DOHH2 (cell line): ENCODE results near the gene CGNL1.

ENCODE experiments used
- H3F3A ChIP-seq: fragments of 200-600 bp; sonication (generic), shearing (Covaris generic); 2 replicates; pipeline ENCODE4 v1.6.0; 2016; ENCODE audit warnings: antibody characterized with exemption, mild to moderate bottlenecking; ENCODE audit not compliant: control insufficient read depth, insufficient read depth
- H3K27ac ChIP-seq: fragments of 200-600 bp; sonication (generic); 2 replicates; pipeline ENCODE4 v1.5.1; 2014; ENCODE audit warnings: low read depth, mild to moderate bottlenecking, low read length, moderate library complexity
- H3K27me3 ChIP-seq: fragments of 200-600 bp; sonication (generic); 2 replicates; pipeline ENCODE4 v1.6.1; 2014; ENCODE audit warnings: mild to moderate bottlenecking, low read length, mixed read lengths; ENCODE audit not compliant: control insufficient read depth
- H3K36me3 ChIP-seq: fragments of 200-600 bp; sonication (generic); 2 replicates; pipeline ENCODE4 v1.6.1; 2014; ENCODE audit warnings: mild to moderate bottlenecking, low read length, moderate library complexity, mixed read lengths; ENCODE audit not compliant: control insufficient read depth
- H3K4me1 ChIP-seq: fragments of 200-600 bp; sonication (generic); 2 replicates; pipeline ENCODE4 v1.6.1; 2014; ENCODE audit warnings: mild to moderate bottlenecking, low read length, mixed read lengths; ENCODE audit not compliant: control insufficient read depth
- H3K4me2 ChIP-seq: fragments of 200-600 bp; sonication (generic); 2 replicates; pipeline ENCODE4 v1.6.0; 2014; ENCODE audit warnings: mild to moderate bottlenecking, low read length, moderate library complexity
- H3K4me3 ChIP-seq: fragments of 200-600 bp; sonication (generic); 2 replicates; pipeline ENCODE4 v1.5.1; 2014; ENCODE audit warnings: mild to moderate bottlenecking, low read length, mixed read lengths
- H3K79me2 ChIP-seq: fragments of 200-600 bp; sonication (generic); 2 replicates; pipeline ENCODE4 v1.6.1; 2014; ENCODE audit warnings: mild to moderate bottlenecking, low read length, mixed read lengths; ENCODE audit not compliant: control insufficient read depth
- H3K9me2 ChIP-seq: fragments of 200-600 bp; sonication (generic); replicated peaks from 2 replicates; pipeline ENCODE4 v1.6.1; 2014; ENCODE audit warnings: mild to moderate bottlenecking, low read length, mixed read lengths; ENCODE audit not compliant: control insufficient read depth
- H3K9me3 ChIP-seq: fragments of 200-600 bp; sonication (generic); 2 replicates; pipeline ENCODE4 v1.6.1; 2014; ENCODE audit warnings: antibody characterized with exemption, low read length, mixed read lengths; ENCODE audit not compliant: control insufficient read depth, insufficient read depth
- H4K20me1 ChIP-seq: fragments of 200-600 bp; sonication (generic); 2 replicates; pipeline ENCODE4 v1.6.0; 2014; ENCODE audit warnings: low read depth, mild to moderate bottlenecking, antibody characterized with exemption, low read length, moderate library complexity; ENCODE audit not compliant: control insufficient read depth, insufficient read depth
- EZH2phosphoT487 ChIP-seq: fragments of 200-600 bp; sonication (generic); IDR thresholded peaks from 2 replicates; pipeline ENCODE4 v1.6.1; 2017; ENCODE audit warnings: borderline replicate concordance, mild to moderate bottlenecking, antibody characterized with exemption, low read length, moderate library complexity, mixed read lengths
- TF ChIP-seq, protein P1 (sequence below): fragments of 200-600 bp; sonication (generic); IDR thresholded peaks from one replicate; pipeline ENCODE4 v1.5.1; 2014; ENCODE audit warnings: antibody characterized with exemption, mild to moderate bottlenecking, low read depth, low read length; ENCODE audit not compliant: poor library complexity, severe bottlenecking

The CGNL1 gene

DNA sequence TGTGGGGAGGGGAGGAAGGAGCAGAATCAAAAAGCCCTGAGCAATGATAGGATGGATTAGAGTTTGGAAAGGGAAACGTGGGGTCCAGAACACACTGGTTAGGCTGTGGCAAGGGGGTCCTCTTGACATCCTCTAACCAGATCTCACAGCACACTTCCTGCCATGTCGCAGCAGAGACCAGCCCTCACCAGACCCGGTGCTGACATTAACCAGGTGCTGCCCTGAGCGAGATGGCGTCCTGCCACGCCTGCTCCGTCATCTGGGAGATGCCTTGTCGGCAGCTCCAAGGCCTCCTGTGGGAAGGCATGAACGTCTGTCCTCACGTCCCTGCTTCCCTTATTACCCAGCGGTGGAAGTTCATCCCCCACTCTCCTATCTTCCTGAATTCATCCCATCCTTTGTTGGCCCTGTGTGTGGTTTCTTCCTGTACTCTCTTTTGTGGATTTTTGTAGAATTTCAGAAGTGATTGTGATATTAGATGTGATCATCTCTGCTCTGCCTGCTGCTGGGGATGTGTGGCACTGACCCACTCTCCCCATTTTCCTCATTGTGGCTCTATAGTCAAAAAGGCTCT lies 186.0 kb downstream of the CGNL1 start:
- Histone ChIP-seq H3K27ac (no peak overlapping the region), H3K79me2 (no peaks in the 10 kb centered on the region)

DNA sequence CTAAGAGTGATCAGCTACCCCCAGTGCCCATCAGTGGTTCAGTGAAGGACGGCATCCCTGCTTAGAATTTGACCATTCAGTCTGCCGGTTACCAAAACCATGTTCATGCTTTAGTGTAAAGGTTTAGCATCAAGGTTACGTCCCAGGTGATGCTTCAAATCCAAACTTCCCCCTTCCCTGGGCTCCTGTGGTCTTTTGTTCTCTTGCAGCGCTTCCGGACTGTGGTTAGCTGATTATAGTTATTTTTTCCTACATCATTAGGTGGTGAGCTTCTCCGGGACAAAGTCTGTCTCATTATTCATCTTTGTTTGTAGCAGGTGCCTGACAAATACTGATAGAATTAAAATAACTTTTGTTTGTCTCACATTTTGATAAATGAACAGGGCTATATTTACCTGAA lies 187.1 kb downstream of the CGNL1 start:
- TF ChIP-seq, protein P1, sequence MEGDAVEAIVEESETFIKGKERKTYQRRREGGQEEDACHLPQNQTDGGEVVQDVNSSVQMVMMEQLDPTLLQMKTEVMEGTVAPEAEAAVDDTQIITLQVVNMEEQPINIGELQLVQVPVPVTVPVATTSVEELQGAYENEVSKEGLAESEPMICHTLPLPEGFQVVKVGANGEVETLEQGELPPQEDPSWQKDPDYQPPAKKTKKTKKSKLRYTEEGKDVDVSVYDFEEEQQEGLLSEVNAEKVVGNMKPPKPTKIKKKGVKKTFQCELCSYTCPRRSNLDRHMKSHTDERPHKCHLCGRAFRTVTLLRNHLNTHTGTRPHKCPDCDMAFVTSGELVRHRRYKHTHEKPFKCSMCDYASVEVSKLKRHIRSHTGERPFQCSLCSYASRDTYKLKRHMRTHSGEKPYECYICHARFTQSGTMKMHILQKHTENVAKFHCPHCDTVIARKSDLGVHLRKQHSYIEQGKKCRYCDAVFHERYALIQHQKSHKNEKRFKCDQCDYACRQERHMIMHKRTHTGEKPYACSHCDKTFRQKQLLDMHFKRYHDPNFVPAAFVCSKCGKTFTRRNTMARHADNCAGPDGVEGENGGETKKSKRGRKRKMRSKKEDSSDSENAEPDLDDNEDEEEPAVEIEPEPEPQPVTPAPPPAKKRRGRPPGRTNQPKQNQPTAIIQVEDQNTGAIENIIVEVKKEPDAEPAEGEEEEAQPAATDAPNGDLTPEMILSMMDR = no peak
- no peak for TF ChIP-seq EZH2phosphoT487
- peaks cover 2% of the 10 kb centered on the region; the same call in 1 of the 2 replicates for H4K20me1 ChIP-seq
- no peaks in the 10 kb centered on the region for H3K79me2 ChIP-seq
- peaks cover 9% of the 10 kb centered on the region; the same call in 1 of the 2 replicates for H3K4me1 ChIP-seq
- no peaks in the 10 kb centered on the region for H3K9me3 ChIP-seq
- H3K9me2 ChIP-seq = no peaks in the 10 kb centered on the region
- peaks cover 20% of the 10 kb centered on the region; the same call in 1 of the 2 replicates for H3K27me3 ChIP-seq
- no peaks in the 10 kb centered on the region for H3F3A ChIP-seq
- no peak overlapping the region for H3K4me2 ChIP-seq
- no peaks in the 10 kb centered on the region for H3K36me3 ChIP-seq
- H3K27ac ChIP-seq = no peak overlapping the region
- H3K4me3 ChIP-seq = no peak overlapping the region

More for the DNA sequence above, 186.0 kb downstream of the CGNL1 start:
- no peak overlapping the region for H3K4me3 ChIP-seq
- no peaks in the 10 kb centered on the region for H3F3A ChIP-seq
- H3K36me3 ChIP-seq = no peaks in the 10 kb centered on the region
- no peaks in the 10 kb centered on the region for H3K9me2 ChIP-seq
- peaks cover 2% of the 10 kb centered on the region; the same call in 1 of the 2 replicates for H4K20me1 ChIP-seq
- peaks cover 9% of the 10 kb centered on the region; the same call in 1 of the 2 replicates for H3K4me1 ChIP-seq
- peaks cover 20% of the 10 kb centered on the region; the same call in 1 of the 2 replicates for H3K27me3 ChIP-seq
- H3K9me3 ChIP-seq = no peaks in the 10 kb centered on the region
- no peak overlapping the region for H3K4me2 ChIP-seq
- TF ChIP-seq, protein P1 = no peak
- no peak for TF ChIP-seq EZH2phosphoT487

DNA sequence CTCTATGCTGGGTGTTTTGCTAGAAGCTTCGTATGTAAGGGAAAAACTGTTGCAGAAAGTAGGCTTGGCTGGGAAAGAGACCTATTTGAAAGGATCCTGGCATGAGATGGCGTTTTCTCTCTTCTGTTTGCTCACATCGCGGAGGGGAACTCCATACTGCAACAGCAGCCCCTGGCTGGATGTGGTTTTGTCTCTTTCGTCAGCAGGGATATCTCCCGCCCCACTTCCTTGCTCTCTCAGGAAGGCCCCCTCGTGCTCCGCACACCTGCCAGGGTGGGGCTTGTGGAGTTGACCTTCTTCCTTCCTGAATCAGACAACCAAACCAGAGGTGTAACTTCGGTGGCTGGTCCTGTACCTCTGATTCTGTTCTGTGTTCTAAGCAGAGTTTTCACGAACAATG lies 189.0 kb downstream of the CGNL1 start:
- Histone ChIP-seq H3K4me2 (peak overlapping the region; percentile 9; the same call in 1 of the 2 replicates), H3K9me3 (no peaks in the 10 kb centered on the region), H3K27me3 (peaks cover 20% of the 10 kb centered on the region; the same call in 1 of the 2 replicates), H4K20me1 (no peaks in the 10 kb centered on the region), H3K4me1 (peaks cover 9% of the 10 kb centered on the region; the same call in 1 of the 2 replicates), H3K4me3 (no peak overlapping the region), H3K27ac (no peak overlapping the region), H3K9me2 (no peaks in the 10 kb centered on the region), H3F3A (no peaks in the 10 kb centered on the region), H3K36me3 (no peaks in the 10 kb centered on the region), H3K79me2 (no peaks in the 10 kb centered on the region)
- TF ChIP-seq, protein P1 = no peak
- no peak for TF ChIP-seq EZH2phosphoT487
